Immature natural killer cell (primary cell): ENCODE data around the gene TRERF1. TPM values are rescaled to one million over a fixed set of nuclear protein-coding genes. Genes with fewer than 3 reads are reported as not detected.

Source experiments
- DNase-seq, 3 donors: peaks; one replicate each; pipeline ENCODE4 v3.0.0; 2022; ENCODE audit warnings: mixed read lengths in 1 of 3
- H3K27ac Mint-ChIP-seq, 6 donors: one replicate each; pipeline ENCODE4 v1.8.0; 2020; ENCODE audit warnings: mixed read lengths in 6 of 6, mild to moderate bottlenecking in 5 of 6, inconsistent platforms in 4 of 6, moderate library complexity in 3 of 6
- H3K27me3 Mint-ChIP-seq, 3 donors: one replicate each; pipeline ENCODE4 v1.8.0; 2020 to 2021; ENCODE audit warnings: low read depth in 3 of 3, mild to moderate bottlenecking in 3 of 3, mixed read lengths in 3 of 3, moderate library complexity in 3 of 3, inconsistent platforms in 1 of 3
- H3K36me3 Mint-ChIP-seq, 3 donors: one replicate each; pipeline ENCODE4 v1.8.0; 2020; ENCODE audit warnings: mixed read lengths in 3 of 3, inconsistent platforms in 2 of 3, mild to moderate bottlenecking in 2 of 3
- H3K4me1 Mint-ChIP-seq, 2 donors: one replicate each; pipeline ENCODE4 v1.8.0; 2020; ENCODE audit warnings: inconsistent platforms in 2 of 2, mild to moderate bottlenecking in 2 of 2, mixed read lengths in 2 of 2, moderate library complexity in 1 of 2
- H3K4me3 Mint-ChIP-seq, 5 donors: one replicate each; pipeline ENCODE4 v1.8.0; 2020; ENCODE audit warnings: mild to moderate bottlenecking in 5 of 5, mixed read lengths in 5 of 5, inconsistent platforms in 3 of 5, moderate library complexity in 3 of 5
- H3K9me3 Mint-ChIP-seq, 6 donors: one replicate each; pipeline ENCODE4 v1.8.0; 2020; ENCODE audit warnings: mild to moderate bottlenecking in 6 of 6, mixed read lengths in 6 of 6, inconsistent platforms in 4 of 6, moderate library complexity in 3 of 6
- polyA plus RNA-seq, 3 donors: library from polyadenylated mRNA; unstranded; fragments of 300-500 nt; fragmentation: Illumina TruSeq; gene quantifications; one replicate each; pipeline ENCODE4 v1.2.3, GENCODE V29; 2021

Gene TRERF1
- polyA plus RNA-seq, 3 donors from 2014 or later = 1.5 to 8.8 (median 2.1) TPM

- Mint-ChIP-seq H3K4me1 (peaks cover 29 to 55% of the 10 kb centered on the region in 2 donors), H3K4me3 (no peak overlapping the region), H3K36me3 (peaks cover 9 to 23% (median 19%) of the 10 kb centered on the region in 3 donors), H3K27me3 (peaks cover 0 to 2% (median 0%) of the 10 kb centered on the region in 3 donors), H3K27ac (peak overlapping the region in 2 of 6 donors; percentile 67 to 87), H3K9me3 (no peaks in the 10 kb centered on the region)
- no peak for DNase-seq
Measured at GRCh38 chr6:42300701-42301100, 151.0 kb downstream of the TRERF1 start.

- Mint-ChIP-seq H3K27me3 (peaks cover 0 to 2% (median 0%) of the 10 kb centered on the region in 3 donors), H3K9me3 (no peaks in the 10 kb centered on the region), H3K4me1 (peaks cover 31 to 55% of the 10 kb centered on the region in 2 donors), H3K4me3 (no peak overlapping the region), H3K27ac (peak overlapping the region in 2 of 6 donors; percentile 25 to 76), H3K36me3 (peaks cover 9 to 23% (median 15%) of the 10 kb centered on the region in 3 donors)
- no peak for DNase-seq
Measured at GRCh38 chr6:42300185-42300584, 151.5 kb downstream of the TRERF1 start.

DNA sequence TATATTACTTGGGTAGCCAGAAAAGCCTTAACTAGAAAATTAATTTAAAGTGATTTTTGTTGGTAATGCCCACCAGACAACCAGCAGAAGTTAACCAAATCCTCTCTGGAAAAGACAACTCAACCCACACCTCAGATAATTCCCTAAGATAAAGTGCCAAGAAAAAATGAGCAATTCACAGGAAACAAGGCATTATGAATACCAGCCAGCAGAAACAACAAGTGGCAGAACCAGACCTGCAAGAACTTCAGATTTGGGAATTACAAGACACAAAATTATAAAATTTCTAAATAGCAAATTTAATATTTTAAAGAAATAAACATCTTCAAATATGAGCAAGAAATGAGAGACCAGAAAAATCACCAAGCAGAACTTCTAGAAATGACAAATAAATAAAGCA, 154.1 kb downstream of the TRERF1 start:
- Mint-ChIP-seq H3K4me3 (no peak overlapping the region), H3K27me3 (peaks cover 0 to 3% (median 2%) of the 10 kb centered on the region in 3 donors), H3K36me3 (peaks cover 9 to 26% (median 15%) of the 10 kb centered on the region in 3 donors), H3K4me1 (peaks cover 49 to 61% of the 10 kb centered on the region in 2 donors), H3K9me3 (no peaks in the 10 kb centered on the region), H3K27ac (peak overlapping the region in 5 of 6 donors; percentile 20 to 77 (median 46))
- no peak for DNase-seq

DNA sequence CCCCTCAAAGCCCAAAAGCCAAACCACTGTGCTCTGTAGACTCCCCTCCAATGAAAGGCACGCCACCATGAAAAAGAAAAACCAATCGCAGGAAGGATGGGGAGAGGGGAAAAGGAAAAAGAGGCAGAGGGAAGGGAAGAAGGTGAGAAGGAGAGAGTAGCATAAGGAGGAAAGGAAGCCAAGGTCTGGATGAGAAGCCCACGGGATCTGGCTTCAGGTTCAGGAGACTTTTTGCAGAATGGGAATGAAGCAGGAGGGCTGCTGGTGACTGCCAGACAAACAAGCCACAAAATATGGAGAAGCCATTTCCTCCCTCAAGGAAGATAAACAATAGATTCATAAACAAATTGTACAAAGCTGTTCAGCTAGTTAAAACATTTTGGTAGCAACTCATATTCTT, 155.1 kb downstream of the TRERF1 start:
- peaks cover 58 to 65% of the 10 kb centered on the region in 2 donors for H3K4me1 Mint-ChIP-seq

DNA sequence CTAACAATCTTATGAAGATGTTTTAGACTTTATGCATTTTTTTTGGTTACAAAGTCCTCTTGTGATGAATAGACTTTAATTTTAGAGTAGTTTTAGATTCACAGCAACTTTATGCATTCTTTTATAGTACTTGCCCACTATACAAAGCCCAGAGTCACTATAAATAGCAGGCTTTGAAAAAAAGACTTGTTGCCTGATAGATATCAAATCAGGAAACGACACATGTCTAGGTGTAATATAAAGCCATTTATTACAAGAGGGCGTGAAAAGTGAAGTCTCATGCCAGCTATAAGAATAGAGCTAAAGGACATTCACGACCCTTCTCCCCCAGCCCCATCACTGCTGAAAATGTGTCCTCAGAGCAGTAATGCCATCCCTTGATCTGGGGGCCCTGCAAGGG, 156.0 kb downstream of the TRERF1 start:
- H3K4me1 Mint-ChIP-seq = peaks cover 60 to 70% of the 10 kb centered on the region in 2 donors
- H3K4me3 Mint-ChIP-seq = peak overlapping the region; percentile 77 to 88 (median 83)
- H3K27me3 Mint-ChIP-seq = peaks cover 0 to 3% (median 2%) of the 10 kb centered on the region in 3 donors
- no peaks in the 10 kb centered on the region for H3K9me3 Mint-ChIP-seq
- peak overlapping the region; percentile 52 to 95 (median 82) for H3K27ac Mint-ChIP-seq
- DNase-seq = peak; percentile 28 to 48 (median 46)
- peaks cover 9 to 26% (median 15%) of the 10 kb centered on the region in 3 donors for H3K36me3 Mint-ChIP-seq

More for the DNA sequence above, 155.1 kb downstream of the TRERF1 start:
- peak overlapping the region in 3 of 5 donors; percentile 80 to 88 (median 83) for H3K4me3 Mint-ChIP-seq
- DNase-seq = no peak
- H3K36me3 Mint-ChIP-seq = peaks cover 9 to 26% (median 15%) of the 10 kb centered on the region in 3 donors
- peaks cover 0 to 3% (median 2%) of the 10 kb centered on the region in 3 donors for H3K27me3 Mint-ChIP-seq
- H3K9me3 Mint-ChIP-seq = no peaks in the 10 kb centered on the region
- H3K27ac Mint-ChIP-seq = peak overlapping the region; percentile 13 to 95 (median 82)

GRCh38 chr6:42295181-42295580, 156.5 kb downstream of the TRERF1 start:
- peaks cover 9 to 26% (median 15%) of the 10 kb centered on the region in 3 donors for H3K36me3 Mint-ChIP-seq
- H3K27ac Mint-ChIP-seq = peak overlapping the region; percentile 52 to 95 (median 82)
- H3K9me3 Mint-ChIP-seq = no peaks in the 10 kb centered on the region
- H3K27me3 Mint-ChIP-seq = peaks cover 0 to 3% (median 2%) of the 10 kb centered on the region in 3 donors
- peaks cover 63 to 75% of the 10 kb centered on the region in 2 donors for H3K4me1 Mint-ChIP-seq
- DNase-seq = no peak
- peak overlapping the region; percentile 77 to 88 (median 83) for H3K4me3 Mint-ChIP-seq

GRCh38 chr6:42294759-42295158, 157.0 kb downstream of the TRERF1 start:
- no peak for DNase-seq
- H3K9me3 Mint-ChIP-seq = no peaks in the 10 kb centered on the region
- H3K27me3 Mint-ChIP-seq = peaks cover 0 to 3% (median 2%) of the 10 kb centered on the region in 3 donors
- peak overlapping the region; percentile 77 to 88 (median 83) for H3K4me3 Mint-ChIP-seq
- H3K36me3 Mint-ChIP-seq = peaks cover 9 to 26% (median 14%) of the 10 kb centered on the region in 3 donors
- H3K4me1 Mint-ChIP-seq = peaks cover 67 to 79% of the 10 kb centered on the region in 2 donors
- peak overlapping the region; percentile 52 to 95 (median 82) for H3K27ac Mint-ChIP-seq

DNA sequence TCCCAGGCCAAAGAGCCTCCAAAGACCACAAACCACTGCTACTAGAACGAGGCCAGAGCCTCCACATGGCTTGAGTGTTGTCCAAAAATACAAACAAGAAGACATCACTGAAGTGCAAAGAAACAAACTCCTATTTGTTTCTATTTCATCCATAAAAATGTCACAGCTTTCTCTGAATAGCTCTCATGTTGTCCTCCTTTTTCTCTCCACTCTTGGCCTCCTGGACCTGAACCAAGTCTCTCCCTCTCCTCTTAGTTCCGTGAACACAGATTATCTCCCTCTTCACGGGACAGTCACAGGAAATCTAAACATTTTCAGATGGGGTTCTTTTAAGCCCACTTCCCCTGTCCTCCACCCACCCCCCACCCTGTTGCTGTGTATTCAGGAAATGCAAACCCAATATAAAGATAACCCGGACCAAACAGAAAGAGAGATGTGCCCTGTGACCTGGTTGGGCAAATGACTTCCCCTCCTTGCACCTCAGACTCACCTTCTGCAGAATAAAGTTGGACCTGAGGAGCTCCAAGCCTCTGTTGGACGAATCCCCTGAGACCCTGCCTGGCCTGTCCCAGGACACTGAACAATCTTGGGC, 158.2 kb downstream of the TRERF1 start:
- peak in 1 of 3 donors; percentile 29 for DNase-seq
- Mint-ChIP-seq H3K27me3 (peaks cover 0 to 5% (median 2%) of the 10 kb centered on the region in 3 donors), H3K27ac (peak overlapping the region; percentile 77 to 98 (median 94)), H3K4me3 (peak overlapping the region; percentile 80 to 86 (median 84)), H3K4me1 (peaks cover 73 to 89% of the 10 kb centered on the region in 2 donors), H3K36me3 (peaks cover 7 to 18% (median 7%) of the 10 kb centered on the region in 3 donors), H3K9me3 (no peaks in the 10 kb centered on the region)

- peak in 2 of 3 donors; percentile 38 to 54 for DNase-seq
- H3K4me1 Mint-ChIP-seq = peaks cover 71 to 94% of the 10 kb centered on the region in 2 donors
- peaks cover 0 to 5% (median 2%) of the 10 kb centered on the region in 3 donors for H3K27me3 Mint-ChIP-seq
- no peaks in the 10 kb centered on the region for H3K9me3 Mint-ChIP-seq
- peaks cover 8 to 18% (median 8%) of the 10 kb centered on the region in 3 donors for H3K36me3 Mint-ChIP-seq
- peak overlapping the region; percentile 82 to 98 (median 90) for H3K27ac Mint-ChIP-seq
- H3K4me3 Mint-ChIP-seq = peak overlapping the region; percentile 18 to 60 (median 53)
Measured at GRCh38 chr6:42292004-42292740, 159.6 kb downstream of the TRERF1 start.

DNA sequence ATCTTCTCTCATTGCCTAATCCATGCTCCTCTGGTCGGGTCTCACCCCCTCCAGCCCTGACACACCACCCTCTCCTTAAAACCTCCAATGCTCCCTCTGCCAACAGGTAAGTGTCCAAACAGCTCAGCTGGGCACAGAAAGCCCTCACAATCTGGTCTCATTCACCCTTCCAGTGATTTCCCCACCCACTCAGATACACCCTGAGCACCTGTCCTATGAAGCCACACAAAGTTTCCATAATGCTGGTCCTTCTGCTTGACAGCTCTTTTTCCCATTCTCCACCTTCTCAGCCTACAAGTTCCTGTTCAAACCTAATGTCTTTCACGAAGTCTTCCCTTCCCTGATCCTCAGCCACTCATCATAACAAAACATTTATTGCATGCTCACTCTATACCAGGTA, 164.0 kb downstream of the TRERF1 start:
- Mint-ChIP-seq H3K9me3 (no peaks in the 10 kb centered on the region), H3K4me1 (peaks cover 37 to 71% of the 10 kb centered on the region in 2 donors), H3K36me3 (peaks cover 7 to 8% (median 8%) of the 10 kb centered on the region in 3 donors), H3K27ac (peak overlapping the region in 5 of 6 donors; percentile 2 to 71 (median 52)), H3K4me3 (no peak overlapping the region), H3K27me3 (peaks cover 0 to 2% (median 0%) of the 10 kb centered on the region in 3 donors)
- DNase-seq = no peak

GRCh38 chr6:42281570-42281969, 170.2 kb downstream of the TRERF1 start:
- Mint-ChIP-seq H3K9me3 (no peaks in the 10 kb centered on the region), H3K27me3 (peaks cover 0 to 6% (median 5%) of the 10 kb centered on the region in 3 donors), H3K27ac (peak overlapping the region; percentile 75 to 99 (median 92)), H3K4me1 (peaks cover 66 to 84% of the 10 kb centered on the region in 2 donors), H3K4me3 (peak overlapping the region; percentile 60 to 79 (median 75)), H3K36me3 (peaks cover 0 to 5% (median 0%) of the 10 kb centered on the region in 3 donors)
- peak; percentile 58 to 73 (median 60) for DNase-seq

- H3K9me3 Mint-ChIP-seq = no peaks in the 10 kb centered on the region
- H3K4me1 Mint-ChIP-seq = peaks cover 67 to 89% of the 10 kb centered on the region in 2 donors
- H3K27ac Mint-ChIP-seq = peak overlapping the region; percentile 75 to 99 (median 92)
- no peak for DNase-seq
- peaks cover 0 to 5% (median 0%) of the 10 kb centered on the region in 3 donors for H3K36me3 Mint-ChIP-seq
- peak overlapping the region; percentile 60 to 79 (median 75) for H3K4me3 Mint-ChIP-seq
- peaks cover 0 to 6% (median 5%) of the 10 kb centered on the region in 3 donors for H3K27me3 Mint-ChIP-seq
Measured at GRCh38 chr6:42280966-42281533, 170.7 kb downstream of the TRERF1 start.

GRCh38 chr6:42279966-42280629, 171.6 kb downstream of the TRERF1 start:
- no peak for DNase-seq
- peaks cover 0 to 8% (median 0%) of the 10 kb centered on the region in 3 donors for H3K36me3 Mint-ChIP-seq
- H3K4me1 Mint-ChIP-seq = peaks cover 71 to 98% of the 10 kb centered on the region in 2 donors
- peak overlapping the region; percentile 69 to 80 (median 75) for H3K4me3 Mint-ChIP-seq
- H3K9me3 Mint-ChIP-seq = no peaks in the 10 kb centered on the region
- peak overlapping the region; percentile 75 to 99 (median 92) for H3K27ac Mint-ChIP-seq
- peaks cover 0 to 8% (median 7%) of the 10 kb centered on the region in 3 donors for H3K27me3 Mint-ChIP-seq
